ENCODE measurements around the gene ALOX5. TPM values are rescaled to one million over a fixed set of nuclear protein-coding genes. Genes with fewer than 3 reads are reported as not detected.

ALOX5 gene
- total RNA-seq, 1 donor from 2014 or later = not detected

DNA sequence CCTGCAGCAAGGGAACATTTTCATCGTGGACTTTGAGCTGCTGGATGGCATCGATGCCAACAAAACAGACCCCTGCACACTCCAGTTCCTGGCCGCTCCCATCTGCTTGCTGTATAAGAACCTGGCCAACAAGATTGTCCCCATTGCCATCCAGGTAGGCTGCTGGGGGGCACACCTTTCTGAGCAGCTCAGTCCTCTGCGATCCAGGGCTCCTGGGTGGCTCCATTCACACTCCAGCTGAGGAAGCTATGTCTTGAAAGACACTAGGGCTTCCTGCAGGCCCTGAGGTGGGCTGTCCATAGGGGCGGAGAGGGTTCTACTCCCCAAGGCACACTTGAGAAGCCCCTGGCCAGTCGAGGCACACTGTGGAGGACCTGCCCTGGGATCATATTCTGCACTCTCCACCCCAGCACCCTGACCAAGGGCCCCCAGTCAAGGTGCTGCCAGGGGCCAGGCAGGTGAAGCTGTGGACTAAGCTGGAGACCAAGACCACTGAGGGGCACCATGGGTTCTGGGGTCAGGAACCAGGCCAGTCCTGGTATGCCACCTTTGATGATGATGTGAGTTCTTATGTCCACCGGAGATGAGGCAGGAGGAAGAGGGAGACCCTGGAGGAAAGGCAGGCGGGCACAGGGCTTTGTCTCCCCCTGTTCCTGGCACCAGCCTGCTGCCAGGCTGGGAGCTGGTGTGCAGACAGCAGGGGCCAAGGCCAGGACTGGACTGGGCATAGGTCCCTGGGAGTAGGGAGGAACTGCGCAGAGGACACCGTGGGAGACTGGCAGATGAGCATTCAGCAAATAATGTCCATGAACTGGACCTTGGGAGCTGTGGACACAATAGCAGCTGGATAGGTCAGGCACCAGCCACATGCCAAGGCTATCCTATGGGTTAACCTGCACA lies 54.8 kb downstream of the ALOX5 start:
- Mint-ChIP-seq H3K4me1 (no peaks in the 10 kb centered on the region), H3K4me3 (no peak overlapping the region), H3K27me3 (ENCODE audit: low read depth) (peaks cover 2% of the 10 kb centered on the region), H3K27ac (ENCODE audit: unreplicated experiment) (no peak overlapping the region), H3K9me3 (no peaks in the 10 kb centered on the region), H3K36me3 (ENCODE audit: low read depth) (no peaks in the 10 kb centered on the region)
- DNase-seq (ENCODE audit: low read depth, low spot score) = no peak
- TF ChIP-seq, protein P1, sequence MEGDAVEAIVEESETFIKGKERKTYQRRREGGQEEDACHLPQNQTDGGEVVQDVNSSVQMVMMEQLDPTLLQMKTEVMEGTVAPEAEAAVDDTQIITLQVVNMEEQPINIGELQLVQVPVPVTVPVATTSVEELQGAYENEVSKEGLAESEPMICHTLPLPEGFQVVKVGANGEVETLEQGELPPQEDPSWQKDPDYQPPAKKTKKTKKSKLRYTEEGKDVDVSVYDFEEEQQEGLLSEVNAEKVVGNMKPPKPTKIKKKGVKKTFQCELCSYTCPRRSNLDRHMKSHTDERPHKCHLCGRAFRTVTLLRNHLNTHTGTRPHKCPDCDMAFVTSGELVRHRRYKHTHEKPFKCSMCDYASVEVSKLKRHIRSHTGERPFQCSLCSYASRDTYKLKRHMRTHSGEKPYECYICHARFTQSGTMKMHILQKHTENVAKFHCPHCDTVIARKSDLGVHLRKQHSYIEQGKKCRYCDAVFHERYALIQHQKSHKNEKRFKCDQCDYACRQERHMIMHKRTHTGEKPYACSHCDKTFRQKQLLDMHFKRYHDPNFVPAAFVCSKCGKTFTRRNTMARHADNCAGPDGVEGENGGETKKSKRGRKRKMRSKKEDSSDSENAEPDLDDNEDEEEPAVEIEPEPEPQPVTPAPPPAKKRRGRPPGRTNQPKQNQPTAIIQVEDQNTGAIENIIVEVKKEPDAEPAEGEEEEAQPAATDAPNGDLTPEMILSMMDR (conservative IDR thresholded peaks at IDR 0.05) = no peak

DNA sequence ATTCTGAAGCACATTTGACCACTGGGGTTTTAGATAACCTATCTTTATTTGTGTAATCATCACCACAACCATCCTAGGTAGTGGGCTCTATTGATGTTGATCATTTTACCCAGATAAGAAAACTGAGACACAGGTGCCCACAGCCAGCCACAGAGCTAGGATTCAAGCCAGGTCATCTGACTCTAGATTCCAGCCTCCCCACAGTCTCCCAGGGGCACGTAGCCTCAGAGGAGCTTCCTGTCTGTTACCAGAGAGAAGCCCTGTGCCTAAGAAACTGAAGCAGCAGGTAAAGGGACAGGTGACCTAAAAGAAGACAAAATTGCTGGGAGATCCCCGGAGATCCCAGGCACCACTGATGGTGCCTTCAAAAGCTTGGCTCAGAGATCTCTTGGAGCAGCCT lies 55.8 kb downstream of the ALOX5 start:
- Mint-ChIP-seq H3K27ac (ENCODE audit: unreplicated experiment) (no peak overlapping the region), H3K4me3 (no peak overlapping the region), H3K36me3 (ENCODE audit: low read depth) (no peaks in the 10 kb centered on the region), H3K4me1 (no peaks in the 10 kb centered on the region), H3K9me3 (no peaks in the 10 kb centered on the region), H3K27me3 (ENCODE audit: low read depth) (peaks cover 2% of the 10 kb centered on the region)
- TF ChIP-seq, protein P1 (conservative IDR thresholded peaks at IDR 0.05) = no peak
- no peak for DNase-seq (ENCODE audit: low read depth, low spot score)

DNA sequence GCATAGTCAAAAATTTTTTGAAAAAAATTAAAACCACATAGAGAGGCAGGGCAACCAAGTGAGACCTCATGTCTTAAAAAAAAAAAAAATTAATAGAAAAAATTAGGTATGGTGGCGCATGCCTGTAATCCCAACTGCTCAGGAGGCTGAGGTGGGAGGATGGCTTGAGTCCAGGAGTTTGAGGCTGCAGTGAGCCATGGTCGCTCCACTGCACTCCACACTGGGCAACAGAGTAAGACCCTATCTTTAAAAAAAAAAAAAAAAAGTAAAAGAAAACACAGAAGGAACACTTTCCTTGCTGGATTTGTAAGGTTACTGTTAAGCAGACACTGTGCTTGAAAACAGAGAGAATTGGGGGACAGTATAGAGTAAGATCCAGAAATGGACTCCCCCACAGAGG lies 58.1 kb downstream of the ALOX5 start:
- H3K4me3 Mint-ChIP-seq = no peak overlapping the region
- H3K36me3 Mint-ChIP-seq (ENCODE audit: low read depth) = no peaks in the 10 kb centered on the region
- H3K4me1 Mint-ChIP-seq = no peaks in the 10 kb centered on the region
- H3K27ac Mint-ChIP-seq (ENCODE audit: unreplicated experiment) = no peak overlapping the region
- H3K9me3 Mint-ChIP-seq = no peaks in the 10 kb centered on the region
- no peak for DNase-seq (ENCODE audit: low read depth, low spot score)
- TF ChIP-seq, protein P1 (conservative IDR thresholded peaks at IDR 0.05) = no peak
- H3K27me3 Mint-ChIP-seq (ENCODE audit: low read depth) = peaks cover 7% of the 10 kb centered on the region

DNA sequence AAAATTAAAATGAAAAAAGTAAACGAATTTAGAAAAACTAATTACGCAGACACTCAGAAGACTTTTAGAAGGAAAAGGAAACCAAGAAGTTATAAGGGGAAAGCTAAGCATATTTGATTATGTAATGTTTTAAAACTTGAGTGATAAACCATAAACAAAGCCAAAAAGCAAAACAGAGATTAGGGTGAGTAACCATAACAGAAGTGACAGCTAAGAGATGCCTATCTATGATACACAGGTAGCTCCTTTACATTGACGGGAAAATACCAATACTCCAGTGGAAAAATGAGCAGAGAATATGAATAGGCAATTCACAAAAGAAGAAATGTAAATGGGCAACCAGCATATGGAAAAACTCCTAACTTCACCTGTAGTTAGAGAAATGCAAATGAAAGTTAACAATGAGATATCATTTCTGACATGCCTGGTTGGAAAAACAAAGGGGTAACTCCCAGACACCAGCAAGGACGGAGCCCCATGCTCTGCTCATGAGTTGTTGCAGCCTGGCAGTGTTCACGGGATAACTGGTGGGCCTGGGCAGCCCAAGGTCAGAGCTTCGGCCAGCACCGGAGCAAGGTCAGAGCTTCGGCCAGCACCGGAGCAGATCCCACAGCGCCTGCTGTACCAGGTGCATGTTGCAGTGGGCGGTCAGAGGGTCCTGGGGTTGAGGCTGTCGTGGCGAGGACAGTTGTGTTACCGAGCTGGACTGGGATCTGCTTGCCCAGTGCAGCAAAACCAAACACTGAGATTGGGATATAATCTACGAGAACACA lies 58.9 kb downstream of the ALOX5 start:
- Mint-ChIP-seq H3K4me3 (no peak overlapping the region), H3K36me3 (ENCODE audit: low read depth) (no peaks in the 10 kb centered on the region), H3K9me3 (no peaks in the 10 kb centered on the region), H3K4me1 (no peaks in the 10 kb centered on the region), H3K27ac (ENCODE audit: unreplicated experiment) (no peak overlapping the region), H3K27me3 (ENCODE audit: low read depth) (peaks cover 7% of the 10 kb centered on the region)
- TF ChIP-seq, protein P1 (conservative IDR thresholded peaks at IDR 0.05) = no peak
- DNase-seq (ENCODE audit: low read depth, low spot score) = no peak

DNA sequence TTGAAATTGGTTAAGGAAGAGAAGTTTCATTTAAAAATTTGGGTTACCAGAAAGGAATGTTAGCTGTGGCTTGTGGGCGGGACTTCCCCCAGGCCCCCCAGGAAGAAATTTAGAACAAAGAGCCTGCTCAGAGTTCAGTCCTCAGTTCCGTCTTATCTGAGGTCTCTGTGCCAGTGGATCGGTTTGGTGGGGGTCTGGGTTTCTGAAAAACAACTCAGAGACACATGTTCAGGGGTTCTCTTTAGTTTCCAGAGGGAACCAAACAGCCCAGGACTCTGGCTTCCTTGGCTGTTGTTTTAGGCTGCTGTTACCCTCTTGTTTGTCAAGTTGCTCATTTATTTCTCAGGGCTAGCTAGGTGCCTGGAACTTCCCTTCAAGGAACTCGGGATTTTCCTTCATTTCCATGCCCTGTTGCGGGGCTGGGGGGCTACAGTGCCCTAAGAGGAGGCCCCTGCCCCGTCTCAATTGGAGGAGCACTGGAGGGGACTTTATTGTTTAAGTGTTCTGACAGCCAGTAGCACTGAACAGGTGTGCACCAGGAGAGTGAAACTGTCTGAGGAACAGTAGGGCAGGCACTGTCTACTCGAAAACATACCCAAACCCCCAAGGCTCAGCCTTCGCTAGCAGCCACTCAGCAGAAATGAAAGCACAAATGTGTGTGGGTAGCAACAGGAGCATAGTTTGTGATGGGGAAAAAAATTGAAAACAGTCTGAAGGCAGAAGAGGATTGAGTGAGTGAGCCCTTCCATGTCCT lies 59.9 kb downstream of the ALOX5 start:
- no peaks in the 10 kb centered on the region for H3K36me3 Mint-ChIP-seq (ENCODE audit: low read depth)
- H3K27me3 Mint-ChIP-seq (ENCODE audit: low read depth) = peaks cover 7% of the 10 kb centered on the region
- no peaks in the 10 kb centered on the region for H3K9me3 Mint-ChIP-seq
- no peak for DNase-seq (ENCODE audit: low read depth, low spot score)
- no peak overlapping the region for H3K27ac Mint-ChIP-seq (ENCODE audit: unreplicated experiment)
- no peak overlapping the region for H3K4me3 Mint-ChIP-seq
- TF ChIP-seq, protein P1 (conservative IDR thresholded peaks at IDR 0.05) = no peak
- H3K4me1 Mint-ChIP-seq = no peaks in the 10 kb centered on the region

Data from neural crest cell (in vitro differentiated cells).